Heart left ventricle (tissue), 16 donors: Measurements from ENCODE around the gene UNKL. TPM values are rescaled to one million over a fixed set of nuclear protein-coding genes. Genes with fewer than 3 reads are reported as not detected.

ENCODE experiments used
- ATAC-seq, 4 donors: fragments of 200-7000 bp; cut with Tn5 transposase; one replicate each; pipeline ENCODE4 v1.9.1; 2020 to 2022; ENCODE audit warnings: moderate library complexity in 4 of 4, mild to moderate bottlenecking in 3 of 4, moderate number of reproducible peaks in 1 of 4
- DNase-seq, 5 donors: peaks; one replicate each; pipeline ENCODE4 v3.0.0-alpha.2; 2020
- H3K27ac ChIP-seq, 12 donors: fragments of 200-600 bp; sonication (generic) in 4 of 12; one replicate each; pipeline versions ENCODE4 v1.5.0 to v1.8.0; 2016 to 2022; ENCODE audit warnings: mild to moderate bottlenecking in 2 of 12
- H3K27me3 ChIP-seq, 9 donors: fragments of 200-600 bp; sonication (generic) in 2 of 9; one replicate each; pipeline versions ENCODE4 v1.5.1 to v1.8.0; 2016 to 2022; ENCODE audit warnings: mild to moderate bottlenecking in 3 of 9
- H3K36me3 ChIP-seq, 9 donors: fragments of 200-600 bp; sonication (generic) in 2 of 9; one replicate each; pipeline versions ENCODE4 v1.5.0 to v1.8.0; 2018 to 2022; ENCODE audit warnings: mild to moderate bottlenecking in 2 of 9
- H3K4me1 ChIP-seq, 12 donors: fragments of 200-600 bp; sonication (generic) in 4 of 12; one replicate each; pipeline versions ENCODE4 v1.5.0 to v1.8.0; 2016 to 2022; ENCODE audit warnings: mild to moderate bottlenecking in 3 of 12
- H3K4me3 ChIP-seq, 12 donors: fragments of 200-600 bp; sonication (generic) in 4 of 12; one replicate each; pipeline versions ENCODE4 v1.5.0 to v1.8.0; 2017 to 2022; ENCODE audit warnings: mild to moderate bottlenecking in 9 of 12, moderate library complexity in 4 of 12
- H3K9me3 ChIP-seq, 12 donors: fragments of 200-600 bp; sonication (generic) in 4 of 12; one replicate each; pipeline versions ENCODE4 v1.5.0 to v1.8.0; 2016 to 2022; ENCODE audit warnings: mild to moderate bottlenecking in 1 of 12
- CTCF ChIP-seq, 12 donors: fragments of 200-600 bp; sonication (generic) in 4 of 12; IDR thresholded peaks; one replicate each; pipeline versions ENCODE4 v1.5.0 to v1.8.0; 2018 to 2022; ENCODE audit warnings: antibody characterized with exemption in 12 of 12, mild to moderate bottlenecking in 5 of 12
- POLR2A ChIP-seq, 2 donors: fragments of 450-650 bp; IDR thresholded peaks; one replicate each; pipeline ENCODE4 v1.6.1; 2017; ENCODE audit warnings: antibody characterized with exemption in 2 of 2, mild to moderate bottlenecking in 2 of 2, moderate library complexity in 2 of 2
- WGBS, 4 donors: extraction: QIAGEN DNeasy Blood & Tissue Kit in 2 of 4; methylation state at CpG; one replicate each; pipeline versions ENCODE4 v1.1.5 to v1.1.7; 2013 to 2018; 5-methylcytosine and 5-hydroxymethylcytosine counted together
- intact Hi-C, 10 donors: fragments of 100-400 bp; cut with DNase I; formaldehyde crosslinking; loops; one replicate each; pipeline versions ENCODE4 v1.11.1 to v1.14.2; 2022
- polyA plus RNA-seq, 2 donors: library from polyadenylated mRNA; stranded (reverse); fragments of 200-250 nt; gene quantifications; one replicate each; pipeline ENCODE4 v1.2.3, GENCODE V29; 2013
- total RNA-seq, 9 donors: library from RNA; depleted of rRNA in 2 of 9; stranded (reverse); fragments of >200 nt in 2 of 9; fragmentation: NEBNext Ultra II Directional in 3 of 9; extraction: Animal tissue kit (Norgen Biotek cat#: 25700) in 3 of 9; gene quantifications; one replicate each; pipeline versions ENCODE4 v1.1.0 to v1.2.4, GENCODE V29; 2016 to 2023
- donor health status: ischemic (EF 13 %, LVEDD 7.1; RV severe dilation, severe dysfunction).
- donor health status: healthy with polysubstance abuse.
- donor health status: DM: no; HTN: yes; CAD: no.
- donor health status: DM: no; HTN: no; CAD: no.
- donor health status: ischemic (EF 25% LVEDD 6.9; RV normal size, moderate dysfunction).
- donor health status: ischemic (EF 25% LVEDD 5.7; RV mildly dilated, moderate dysfunction).
- donor health status: healthy.
- donor health status: DM: yes; HTN: yes; CAD: no.
- donor health status: ischemic (EF 35%, LVEDD 5.7; RV mildly dilated, moderate dysfunction).
- donor health status: nonischemic (EF 11% LVEDD 7.7; RV severe dilation, severe dysfunction).
- donor health status: DM: yes; HTN: yes; CAD: no.
- donor health status: PGD.
- donor health status: ischemic (EF 29% LVEDD 5.4; RV normal size, mild dysfunction).
- donor health status: nonischemic (EF 23%, LVEDD 6.1; RV moderate dilation, normal function).

Gene UNKL
- total and polyA plus RNA-seq, 11 donors, result 4.3 to 18.3 (median 9.2) TPM

GRCh38 chr16:1326946-1327618 lies 87.4 kb downstream of the UNKL start:
- peak overlapping the region in 2 of 12 donors; percentile 15 to 35 for H3K27ac ChIP-seq
- H3K36me3 ChIP-seq, result peaks cover 0 to 39% (median 31%) of the 10 kb centered on the region in 9 donors
- ATAC-seq (peak in 1 of 4 donors; percentile 6), DNase-seq (no peak)
- H3K9me3 ChIP-seq, result peaks cover 0 to 6% (median 0%) of the 10 kb centered on the region in 12 donors
- H3K4me1 ChIP-seq, result peaks cover 0 to 34% (median 10%) of the 10 kb centered on the region in 12 donors
- WGBS, 4 donors, result 60 to 72% (median 70%) methylated on average over 9 to 17 of the region's 17 CpGs
- H3K27me3 ChIP-seq, result peaks cover 0 to 11% (median 2%) of the 10 kb centered on the region in 9 donors
- no peak overlapping the region for H3K4me3 ChIP-seq
- intact Hi-C loops, result no loop called here
- TF ChIP-seq POLR2A (IDR thresholded peaks at IDR 0.05) (no peak), CTCF (IDR thresholded peaks at IDR 0.05) (no peak)

GRCh38 chr16:1326391-1326790 lies 88.1 kb downstream of the UNKL start:
- Histone ChIP-seq H3K27ac (peak overlapping the region in 3 of 12 donors; percentile 9 to 39 (median 35)), H3K36me3 (peaks cover 0 to 46% (median 38%) of the 10 kb centered on the region in 9 donors), H3K4me1 (peaks cover 0 to 27% (median 5%) of the 10 kb centered on the region in 12 donors), H3K27me3 (peaks cover 0 to 4% (median 0%) of the 10 kb centered on the region in 9 donors), H3K4me3 (no peak overlapping the region), H3K9me3 (peaks cover 0 to 6% (median 0%) of the 10 kb centered on the region in 12 donors)
- intact Hi-C loops, result no loop called here
- ATAC-seq (no peak), DNase-seq (no peak)
- 66 to 80% (median 72%) methylated on average over 9 to 17 of the region's 17 CpGs for WGBS, 4 donors
- TF ChIP-seq POLR2A (IDR thresholded peaks at IDR 0.05), result no peak

- peak in 3 of 4 donors; percentile 14 to 37 (median 25) for ATAC-seq
- Histone ChIP-seq H3K27me3 (no peaks in the 10 kb centered on the region), H3K27ac (peak overlapping the region in 3 of 12 donors; percentile 9 to 39 (median 35)), H3K4me3 (no peak overlapping the region), H3K9me3 (peaks cover 0 to 6% (median 0%) of the 10 kb centered on the region in 12 donors), H3K4me1 (peaks cover 0 to 23% (median 0%) of the 10 kb centered on the region in 12 donors), H3K36me3 (peaks cover 0 to 50% (median 44%) of the 10 kb centered on the region in 9 donors)
- intact Hi-C loops, result no loop called here
- no peak for TF ChIP-seq POLR2A (IDR thresholded peaks at IDR 0.05)
- no peak for TF ChIP-seq CTCF (IDR thresholded peaks at IDR 0.05)
- no peak for DNase-seq
- 52 to 71% (median 58%) methylated on average over 8 to 20 of the region's 20 CpGs for WGBS, 4 donors
Measured at GRCh38 chr16:1325673-1326371, 88.7 kb downstream of the UNKL start.

GRCh38 chr16:1325261-1325660 lies 89.2 kb downstream of the UNKL start:
- H3K27ac ChIP-seq, result no peak overlapping the region
- TF ChIP-seq CTCF (IDR thresholded peaks at IDR 0.05) (no peak), POLR2A (IDR thresholded peaks at IDR 0.05) (no peak)
- peaks cover 0 to 56% (median 49%) of the 10 kb centered on the region in 9 donors for H3K36me3 ChIP-seq
- H3K9me3 ChIP-seq, result peaks cover 0 to 1% (median 0%) of the 10 kb centered on the region in 12 donors
- H3K27me3 ChIP-seq, result no peaks in the 10 kb centered on the region
- no peak overlapping the region for H3K4me3 ChIP-seq
- ATAC-seq, result no peak
- DNase-seq, result no peak
- intact Hi-C loops, result no loop called here
- 88 to 90% (median 88%) methylated on average over 14 to 15 of the region's 15 CpGs for WGBS, 4 donors
- H3K4me1 ChIP-seq, result peaks cover 0 to 23% (median 0%) of the 10 kb centered on the region in 12 donors
